HG03575 (cell line): ENCODE data around the gene NR2C2AP.
"Not testable (repeated sequence)": the region's sequence is repeated elsewhere in the genome, so short reads cannot be mapped to it uniquely, and the experiment has no call there.

Experiments used
- ATAC-seq: cut with Tn5 transposase; IDR thresholded peaks from one replicate; pipeline ENCODE4 v1.9.1; 2021; ENCODE audit not compliant: unreplicated experiment, insufficient number of reproducible peaks, low FRiP score; ENCODE audit errors: extremely low read depth

Gene NR2C2AP

GRCh38 chr19:19192078-19192882 is 10.9 kb downstream of the NR2C2AP start, which contains the start of the genes BORCS8 and RFXANK:
BORCS8 (minus strand) TSS chr19:19192152; CDS start chr19:19192117, 35 bp downstream.
RFXANK (plus strand) TSS chr19:19192258; CDS start chr19:19193947, 1,689 bp downstream.
- ATAC-seq = peak; percentile 76

GRCh38 chr19:19191768-19192077 is 11.5 kb downstream of the NR2C2AP start:
- ATAC-seq = no peak

GRCh38 chr19:19186742-19187141 is 16.5 kb downstream of the NR2C2AP start:
- no peak for ATAC-seq

GRCh38 chr19:19185853-19186740 is 17.1 kb downstream of the NR2C2AP start:
- ATAC-seq = no peak

- no peak for ATAC-seq
Measured at GRCh38 chr19:19181488-19181998, 21.7 kb downstream of the NR2C2AP start.

GRCh38 chr19:19179548-19180441 is 23.4 kb downstream of the NR2C2AP start:
- ATAC-seq = no peak

- ATAC-seq = no peak
Measured at GRCh38 chr19:19176950-19177349, 26.3 kb downstream of the NR2C2AP start.

- ATAC-seq = not testable (repeated sequence)
Measured at GRCh38 chr19:19173243-19173642, 30.0 kb downstream of the NR2C2AP start.

GRCh38 chr19:19171821-19172532 is 31.2 kb downstream of the NR2C2AP start:
- no peak for ATAC-seq

GRCh38 chr19:19170873-19171672 is 32.1 kb downstream of the NR2C2AP start:
- ATAC-seq = no peak

GRCh38 chr19:19170053-19170872 is 33.0 kb downstream of the NR2C2AP start, which contains the start of gene MEF2B:
MEF2B (minus strand) TSS chr19:19170263; CDS start chr19:19150735, 19,528 bp downstream.
- no peak for ATAC-seq

- no peak for ATAC-seq
Measured at GRCh38 chr19:19169236-19170052, 33.8 kb downstream of the NR2C2AP start.

GRCh38 chr19:19167612-19168011 is 35.6 kb downstream of the NR2C2AP start:
- no peak for ATAC-seq

GRCh38 chr19:19165396-19165795 is 37.8 kb downstream of the NR2C2AP start:
- ATAC-seq = no peak

GRCh38 chr19:19162495-19162894 is 40.7 kb downstream of the NR2C2AP start:
- ATAC-seq = no peak
